ENCODE measurements around the gene CCNK.

GRCh38 chr14:99522934-99523703 lies 41.9 kb downstream of the CCNK start:
- TF ChIP-seq POLR2A (IDR thresholded peaks at IDR 0.05) (no peak), CTCF (IDR thresholded peaks at IDR 0.05) (no peak)
